GM21528 (cell line): ENCODE data around the gene SF3B5.
"Not testable (repeated sequence)": the region's sequence is repeated elsewhere in the genome, so short reads cannot be mapped to it uniquely, and the experiment has no call there.

Source experiments
- ATAC-seq: cut with Tn5 transposase; IDR thresholded peaks from one replicate; pipeline ENCODE4 v1.9.1; 2021; ENCODE audit warnings: mild to moderate bottlenecking, moderate library complexity; ENCODE audit not compliant: unreplicated experiment, low FRiP score

SF3B5 gene

DNA sequence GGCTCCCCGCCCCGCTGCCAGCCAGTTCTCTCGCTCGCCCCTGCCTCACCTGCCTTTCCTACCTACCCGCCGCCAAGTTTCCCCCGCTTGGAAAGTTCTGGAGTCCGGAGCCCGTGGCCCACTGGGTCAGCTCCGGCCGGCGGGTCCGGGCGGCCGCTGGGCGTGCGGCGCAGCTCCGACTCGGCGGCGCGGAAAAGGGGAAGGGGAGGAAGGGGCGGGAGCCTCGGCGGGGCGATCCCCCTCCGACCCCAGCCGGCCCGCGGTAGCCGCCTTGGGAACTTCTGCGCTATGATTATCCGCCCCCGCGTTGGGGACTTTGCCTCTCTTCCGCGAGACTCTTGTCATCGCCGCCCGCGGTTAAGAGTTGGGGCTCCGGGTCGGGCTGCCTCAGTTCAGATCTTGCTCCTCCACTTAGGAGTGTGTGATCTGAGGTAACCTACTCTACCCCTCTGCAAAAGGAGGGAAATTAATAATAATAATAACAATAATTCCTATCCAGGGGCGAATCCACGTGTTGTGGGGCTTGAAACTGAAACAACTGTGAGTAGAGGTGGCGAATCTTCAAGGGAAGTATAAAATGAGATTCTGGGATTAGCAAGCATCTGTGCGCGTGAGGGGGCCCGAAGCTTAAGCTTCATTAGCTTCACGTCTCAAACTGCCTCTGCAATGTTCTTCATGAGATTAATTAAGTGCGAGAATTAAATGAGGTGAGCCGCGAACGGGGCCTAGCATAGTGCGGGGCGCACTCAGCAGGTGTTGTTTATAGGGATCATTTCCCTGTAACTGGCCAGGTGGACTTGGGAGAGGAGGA, 30.8 kb downstream of the SF3B5 start:
- ATAC-seq = peak; percentile 20

DNA sequence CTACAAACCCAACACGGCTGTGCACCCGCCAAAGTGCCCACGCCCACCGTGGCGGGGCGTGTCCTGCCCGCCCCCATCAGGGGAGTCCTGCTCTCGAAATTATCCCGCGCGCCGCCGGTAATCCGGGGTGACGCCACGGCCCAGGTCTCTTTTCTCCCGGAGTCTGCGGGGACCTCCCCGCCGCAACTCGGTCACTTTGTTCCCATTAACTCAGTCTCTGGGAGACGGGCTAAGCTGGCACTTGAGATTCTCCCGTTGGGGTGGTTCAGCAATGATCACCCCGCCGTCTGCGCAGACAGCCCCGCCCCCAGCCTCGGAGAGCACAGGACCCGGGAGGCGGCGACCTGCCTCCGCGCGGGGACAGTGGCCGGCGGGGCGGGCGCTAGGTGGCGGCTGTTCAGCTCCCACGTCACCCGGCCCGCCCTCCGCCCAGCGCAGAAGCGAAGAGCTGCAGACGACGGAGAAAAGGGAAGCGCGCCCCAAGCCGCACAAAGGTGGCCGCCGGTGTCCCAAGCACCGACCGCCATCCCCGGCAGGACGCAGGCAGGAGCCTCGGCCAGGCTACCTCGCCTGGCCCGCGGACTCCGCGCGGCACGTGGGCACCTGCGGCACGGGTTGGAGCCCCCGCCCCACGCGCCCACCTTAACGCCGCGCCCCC, 31.5 kb downstream of the SF3B5 start:
- ATAC-seq = peak; percentile 87

DNA sequence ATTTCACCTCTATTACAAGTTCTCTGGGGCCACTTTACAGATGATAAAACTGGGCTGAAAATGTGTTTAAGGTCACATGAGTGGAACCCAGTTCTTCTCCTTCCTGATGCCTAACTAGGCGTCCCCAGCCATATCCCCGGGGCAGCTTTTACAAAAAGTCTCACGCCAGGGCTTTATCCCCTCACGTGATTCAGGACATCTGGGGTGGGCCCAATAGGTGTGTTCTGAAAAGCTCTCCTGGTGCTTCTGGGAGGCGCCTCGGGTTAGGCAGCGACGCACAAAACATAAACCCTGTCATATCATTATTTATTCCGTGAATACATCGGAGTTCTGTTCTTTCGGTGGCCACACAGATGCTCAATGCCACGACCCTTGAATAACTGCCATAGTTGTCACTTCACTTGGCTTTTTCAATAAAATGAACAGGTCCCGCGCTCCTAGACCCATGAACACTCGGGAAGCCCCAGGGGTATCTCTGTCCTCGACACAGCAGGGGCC, 32.1 kb downstream of the SF3B5 start:
- ATAC-seq = no peak

DNA sequence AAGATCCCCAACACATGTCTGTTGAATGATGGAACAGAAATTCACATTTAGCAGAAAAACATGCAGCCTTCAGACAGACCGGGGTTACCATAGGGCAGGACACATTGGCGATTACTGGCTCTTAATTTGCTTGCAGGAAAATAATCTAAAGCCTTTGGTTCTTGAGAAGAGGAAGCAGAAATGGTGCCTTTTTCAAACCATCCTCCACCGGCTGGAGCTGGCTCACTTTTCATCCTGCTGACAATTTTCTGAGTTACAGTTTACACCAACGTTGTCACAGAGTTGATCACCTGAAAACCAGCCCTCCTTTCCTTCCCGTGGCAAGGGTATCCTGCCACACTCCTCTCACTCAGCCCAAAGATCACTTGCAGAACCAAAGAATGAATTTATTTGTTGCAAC, 32.6 kb downstream of the SF3B5 start:
- ATAC-seq = no peak

DNA sequence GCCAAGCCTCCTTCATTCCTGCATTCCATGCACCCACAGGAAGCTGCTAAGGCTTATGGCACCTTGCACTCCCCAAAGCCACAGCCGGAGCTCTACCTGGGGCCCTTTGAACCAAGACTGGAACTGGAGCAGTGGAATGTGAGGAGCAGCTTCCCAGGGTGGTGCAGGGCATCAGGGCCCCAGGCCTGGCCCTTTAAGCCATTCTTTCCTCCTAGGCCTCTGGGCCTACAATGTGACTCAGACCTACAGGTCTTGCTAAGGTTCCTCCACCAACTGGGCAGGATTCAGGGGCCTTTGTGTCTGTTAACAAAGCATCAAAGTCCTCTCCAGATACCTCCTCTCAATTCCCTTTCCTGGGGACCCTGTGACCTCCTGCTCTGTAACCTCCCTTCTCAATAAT, 36.2 kb downstream of the SF3B5 start:
- ATAC-seq = no peak

DNA sequence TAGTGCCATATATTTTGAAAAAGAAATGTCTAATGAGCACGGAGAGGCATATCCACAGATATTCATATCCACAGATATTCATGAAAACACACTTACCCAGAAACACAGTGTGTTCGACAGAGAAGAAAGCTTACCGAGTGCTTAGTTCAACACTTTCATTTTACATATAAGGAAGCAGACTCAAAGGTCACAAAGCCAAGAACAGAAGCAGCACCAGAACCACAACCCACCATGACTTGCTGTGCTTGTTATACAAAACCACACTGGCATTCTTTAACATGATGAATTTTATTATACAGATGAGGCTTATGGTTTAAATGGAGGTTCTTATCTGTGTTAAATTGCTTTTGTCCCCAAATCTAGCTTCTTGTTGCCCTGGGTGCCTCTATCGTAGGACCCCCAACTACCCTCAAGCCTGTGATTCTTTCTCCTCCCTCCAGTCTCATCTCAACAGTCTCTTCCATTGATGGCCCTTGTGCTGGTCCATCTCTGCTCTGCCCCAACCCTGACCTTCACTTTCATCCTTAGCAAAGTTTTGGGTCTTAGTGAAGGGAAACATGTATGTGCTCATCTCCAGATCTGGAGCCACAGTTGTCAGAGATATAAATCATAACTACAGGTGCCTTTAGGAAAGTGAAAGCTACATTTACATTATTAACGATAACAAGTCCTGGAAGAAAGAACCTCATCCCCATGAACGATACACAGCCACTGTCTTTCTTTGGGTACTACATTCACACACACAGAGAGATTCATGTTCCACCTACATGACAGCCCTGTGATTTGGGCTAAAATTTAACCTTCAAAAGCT, 40.0 kb downstream of the SF3B5 start:
- ATAC-seq = peak; percentile 89

DNA sequence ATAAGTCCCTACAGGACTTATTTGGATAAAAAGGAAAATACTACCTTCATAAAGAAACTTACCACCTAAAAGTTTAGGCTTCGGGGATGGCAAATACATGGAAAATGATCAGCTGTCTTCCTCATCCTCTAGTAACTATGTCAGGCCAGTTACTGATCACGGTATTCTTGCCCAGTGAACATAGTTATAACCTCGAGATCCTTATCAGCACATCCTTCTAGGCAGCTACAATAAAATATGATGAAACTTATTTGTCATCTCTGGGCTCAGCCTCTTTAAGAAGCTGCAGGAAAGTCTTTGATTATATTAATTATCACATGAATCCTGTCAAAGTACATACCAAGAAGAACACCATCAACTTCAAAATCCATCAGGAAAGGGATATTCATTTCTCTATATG, 41.8 kb downstream of the SF3B5 start:
- no peak for ATAC-seq

DNA sequence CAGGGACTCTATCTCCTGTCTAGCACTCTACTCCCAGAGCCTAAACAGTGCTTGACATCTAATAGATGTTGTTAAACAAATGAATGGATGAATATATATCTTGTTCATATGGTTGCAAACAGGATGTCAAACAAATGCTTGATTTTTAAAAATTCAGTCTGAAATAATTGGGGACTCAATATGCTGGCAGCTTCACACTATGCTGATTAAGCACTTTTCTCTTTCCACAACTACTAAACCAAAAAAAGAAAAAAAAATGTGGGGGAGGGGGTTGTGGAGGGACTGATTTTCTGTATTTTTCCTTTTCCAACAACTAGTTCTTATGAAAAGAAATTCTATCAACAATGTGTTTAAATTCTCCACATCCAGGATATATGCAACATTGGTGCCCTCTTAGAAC, 42.9 kb downstream of the SF3B5 start:
- no peak for ATAC-seq

DNA sequence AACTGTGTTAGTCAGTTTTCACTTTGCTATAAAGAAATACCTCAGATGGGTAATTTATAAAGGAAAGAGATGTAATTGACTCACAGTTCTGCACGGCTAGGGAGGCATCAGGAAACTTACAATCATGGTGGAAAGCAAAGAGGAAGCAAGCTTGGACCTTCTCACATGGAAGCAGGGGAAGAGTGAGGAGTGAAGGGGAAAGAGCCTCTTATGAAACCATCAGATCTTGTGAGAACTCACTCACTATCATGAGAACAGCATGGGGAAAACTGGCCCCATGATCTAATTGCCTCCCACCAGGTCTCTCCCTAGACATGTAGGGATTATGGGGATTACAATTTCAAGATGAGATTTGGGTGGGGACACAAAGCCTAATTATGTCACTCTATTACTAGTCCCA, 46.0 kb downstream of the SF3B5 start:
- ATAC-seq = no peak

DNA sequence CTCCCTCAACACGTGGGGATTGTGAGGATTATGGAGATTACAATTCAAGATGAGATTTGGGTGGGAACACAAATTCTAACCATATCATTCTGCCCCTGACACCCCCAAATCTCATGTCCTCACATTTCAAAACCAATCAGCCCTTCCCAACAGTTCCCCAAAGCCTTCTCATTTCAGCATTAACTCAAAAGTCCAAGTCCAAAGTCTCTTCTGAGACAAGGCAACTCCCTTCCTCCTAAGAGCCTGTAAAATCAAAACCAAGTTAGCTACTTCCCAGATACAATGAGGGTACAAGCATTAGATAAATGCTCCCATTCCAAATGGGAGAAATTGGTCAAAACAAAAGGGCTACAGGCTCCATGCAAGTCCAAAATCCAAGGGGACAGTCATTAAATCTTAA, 47.7 kb downstream of the SF3B5 start:
- no peak for ATAC-seq

DNA sequence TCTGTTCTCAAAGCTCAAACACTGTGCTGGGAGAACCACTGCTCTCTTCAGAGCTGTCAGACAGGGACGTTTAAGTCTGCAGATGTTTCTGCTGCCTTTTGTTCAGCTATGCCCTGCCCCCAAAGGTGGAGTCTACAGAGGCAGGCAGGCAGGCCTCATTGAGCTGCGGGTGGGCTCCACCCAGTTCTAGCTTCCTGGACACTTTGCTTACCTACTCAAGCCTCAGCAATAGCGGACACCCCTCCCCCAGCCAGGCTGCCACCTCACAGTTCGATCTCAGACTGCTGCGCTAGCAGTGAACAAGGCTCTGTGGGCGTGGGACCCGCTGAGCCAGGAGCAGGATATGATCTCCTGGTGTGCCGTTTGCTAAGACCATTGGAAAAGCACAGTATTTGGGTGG, 48.7 kb downstream of the SF3B5 start:
- ATAC-seq = not testable (repeated sequence)

DNA sequence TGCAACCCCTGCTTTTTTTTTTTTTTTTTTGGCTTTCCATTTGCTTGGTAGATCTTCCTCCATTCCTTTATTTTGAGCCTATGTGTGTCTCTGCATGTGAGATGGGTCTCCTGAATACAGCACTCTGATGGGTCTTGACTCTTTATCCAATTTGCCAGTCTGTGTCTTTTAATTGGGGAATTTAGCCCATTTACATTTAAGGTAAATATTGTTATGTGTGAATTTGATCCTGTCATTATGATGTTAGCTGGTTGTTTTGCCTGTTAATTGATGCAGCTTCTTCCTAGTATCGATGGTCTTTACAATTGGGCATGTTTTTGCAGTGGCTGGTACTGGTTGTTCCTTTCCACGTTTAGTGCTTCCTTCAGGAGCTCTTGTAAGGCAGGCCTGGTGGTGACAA, 50.4 kb downstream of the SF3B5 start:
- ATAC-seq = not testable (repeated sequence)
